CD8-positive, alpha-beta memory T cell (primary cell): ENCODE measurements around the gene MAP7. TPM values are rescaled to one million over a fixed set of nuclear protein-coding genes. Genes with fewer than 3 reads are reported as not detected.
"Not testable (repeated sequence)": the region's sequence is repeated elsewhere in the genome, so short reads cannot be mapped to it uniquely, and the experiment has no call there.

ENCODE experiments used
- CTCF ChIA-PET: fragments of 350-600 bp; sonication (Branson Sonifier 250); formaldehyde crosslinking; loops from one replicate; lab custom pipeline; 2021; ENCODE audit warnings: antibody characterized with exemption; lab: Charles Lee
- POLR2A ChIA-PET: fragments of 350-600 bp; sonication (Branson Sonifier 250); formaldehyde crosslinking; loops from one replicate; lab custom pipeline; 2021; ENCODE audit warnings: antibody characterized with exemption; lab: Charles Lee
- DNase-seq, 5 donors: peaks; one replicate each; pipeline versions ENCODE4 v3.0.0 to v3.0.0-alpha.2; 2020 to 2022; ENCODE audit warnings: mixed read lengths in 1 of 5
- H3K27ac ChIP-seq: one replicate; pipeline ENCODE4 v1.7.0; 2013; ENCODE audit warnings: low read depth, mild to moderate bottlenecking, low read length, moderate library complexity
- H3K27me3 ChIP-seq: 2 replicates; pipeline ENCODE4 v1.7.0; 2013; ENCODE audit warnings: low read length, mild to moderate bottlenecking; ENCODE audit not compliant: insufficient read depth, poor library complexity, severe bottlenecking
- H3K36me3 ChIP-seq: 2 replicates; pipeline ENCODE4 v1.7.0; 2013; ENCODE audit warnings: mild to moderate bottlenecking, low read length, moderate library complexity; ENCODE audit not compliant: insufficient read depth
- H3K4me1 ChIP-seq: 2 replicates; pipeline ENCODE4 v1.7.0; 2013; ENCODE audit warnings: mild to moderate bottlenecking, low read length, moderate library complexity; ENCODE audit not compliant: insufficient read depth
- H3K4me3 ChIP-seq: 2 replicates; pipeline ENCODE4 v1.7.0; 2013; ENCODE audit warnings: mild to moderate bottlenecking, low read length
- H3K9me3 ChIP-seq: 2 replicates; pipeline ENCODE4 v1.7.0; 2013; ENCODE audit warnings: mild to moderate bottlenecking, low read length
- H3K27ac Mint-ChIP-seq, 8 donors: one replicate each; pipeline ENCODE4 v1.8.0; 2020 to 2021; ENCODE audit warnings: mixed read lengths in 8 of 8, mild to moderate bottlenecking in 6 of 8, inconsistent platforms in 3 of 8, moderate library complexity in 3 of 8
- H3K27me3 Mint-ChIP-seq, 2 donors: one replicate each; pipeline ENCODE4 v1.8.0; 2020 to 2021; ENCODE audit warnings: mixed read lengths in 2 of 2, mild to moderate bottlenecking in 1 of 2, moderate library complexity in 1 of 2
- H3K36me3 Mint-ChIP-seq, 3 donors: one replicate each; pipeline ENCODE4 v1.8.0; 2020 to 2021; ENCODE audit warnings: mixed read lengths in 3 of 3, inconsistent platforms in 1 of 3, mild to moderate bottlenecking in 1 of 3
- H3K4me1 Mint-ChIP-seq, 3 donors: one replicate each; pipeline ENCODE4 v1.8.0; 2020 to 2021; ENCODE audit warnings: mixed read lengths in 3 of 3, inconsistent platforms in 1 of 3, mild to moderate bottlenecking in 1 of 3
- H3K4me3 Mint-ChIP-seq, 7 donors: one replicate each; pipeline ENCODE4 v1.8.0; 2020 to 2021; ENCODE audit warnings: mixed read lengths in 7 of 7, mild to moderate bottlenecking in 6 of 7, moderate library complexity in 4 of 7, inconsistent platforms in 2 of 7
- H3K9me3 Mint-ChIP-seq, 5 donors: one replicate each; pipeline ENCODE4 v1.8.0; 2020 to 2022; ENCODE audit warnings: mixed read lengths in 5 of 5, mild to moderate bottlenecking in 3 of 5, moderate library complexity in 2 of 5, inconsistent platforms in 1 of 5
- polyA plus RNA-seq: library from polyadenylated mRNA; unstranded; fragments of 300-500 nt; fragmentation: Illumina TruSeq; gene quantifications from one replicate; pipeline ENCODE4 v1.2.3, GENCODE V29; 2021
- total RNA-seq, 2 experiments: library from RNA; stranded (reverse); gene quantifications; one replicate each; pipeline ENCODE4 v1.2.3, GENCODE V29; 2021

Gene MAP7
- total and polyA plus RNA-seq, 3 experiments from 2014 or later = 0.50 to 0.52 (median 0.51) TPM

GRCh38 chr6:136437246-136437645 lies 113.0 kb downstream of the MAP7 start:
- ChIA-PET CTCF (no interaction called here), POLR2A (no interaction called here)
- H3K36me3 ChIP-seq = no peaks in the 10 kb centered on the region
- Mint-ChIP-seq H3K4me1 (no peaks in the 10 kb centered on the region), H3K27me3 (peaks cover 2 to 8% of the 10 kb centered on the region in 2 donors), H3K27ac (no peak overlapping the region), H3K36me3 (no peaks in the 10 kb centered on the region), H3K4me3 (no peak overlapping the region), H3K9me3 (no peaks in the 10 kb centered on the region)
- H3K9me3 ChIP-seq = no peaks in the 10 kb centered on the region
- DNase-seq = no peak
- H3K4me1 ChIP-seq = no peaks in the 10 kb centered on the region
- no peaks in the 10 kb centered on the region for H3K27me3 ChIP-seq
- H3K4me3 ChIP-seq = no peak overlapping the region
- H3K27ac ChIP-seq = no peak overlapping the region

DNA sequence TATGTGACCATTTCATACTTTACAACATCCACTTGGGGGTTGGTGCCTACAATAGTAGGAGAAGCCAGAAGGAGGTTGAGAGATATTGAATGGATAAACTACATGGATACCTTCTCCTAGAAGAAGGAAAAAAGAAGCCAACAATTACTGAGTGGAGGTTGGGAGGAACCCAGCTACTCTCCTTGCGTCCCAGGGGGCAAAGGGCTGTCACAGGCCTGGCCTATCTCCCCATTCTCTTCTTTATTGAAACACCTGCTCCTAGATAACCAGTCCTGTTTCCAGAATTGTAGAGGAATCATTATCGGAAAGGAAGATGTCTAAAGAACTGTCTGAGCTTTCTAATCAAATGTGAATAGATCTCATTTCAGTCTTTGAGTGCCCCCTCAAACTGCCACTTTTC lies 115.1 kb downstream of the MAP7 start:
- Mint-ChIP-seq H3K4me3 (no peak overlapping the region), H3K9me3 (no peaks in the 10 kb centered on the region), H3K36me3 (no peaks in the 10 kb centered on the region), H3K27ac (no peak overlapping the region), H3K4me1 (no peaks in the 10 kb centered on the region), H3K27me3 (peaks cover 4 to 13% of the 10 kb centered on the region in 2 donors)
- Histone ChIP-seq H3K27ac (no peak overlapping the region), H3K9me3 (no peaks in the 10 kb centered on the region), H3K4me1 (no peaks in the 10 kb centered on the region), H3K4me3 (no peak overlapping the region), H3K27me3 (no peaks in the 10 kb centered on the region), H3K36me3 (no peaks in the 10 kb centered on the region)
- CTCF ChIA-PET = no interaction called here
- POLR2A ChIA-PET = no interaction called here
- no peak for DNase-seq

GRCh38 chr6:136431306-136431705 lies 118.9 kb downstream of the MAP7 start:
- H3K27ac Mint-ChIP-seq, H3K36me3 Mint-ChIP-seq, DNase-seq, CTCF ChIA-PET, POLR2A ChIA-PET, H3K4me3 Mint-ChIP-seq, H3K4me1 ChIP-seq, H3K9me3 Mint-ChIP-seq, H3K4me1 Mint-ChIP-seq, H3K36me3 ChIP-seq, H3K4me3 ChIP-seq, H3K27me3 ChIP-seq, H3K9me3 ChIP-seq, H3K27ac ChIP-seq: not testable (repeated sequence)
- H3K27me3 Mint-ChIP-seq = peaks cover 4 to 14% of the 10 kb centered on the region in 2 donors

DNA sequence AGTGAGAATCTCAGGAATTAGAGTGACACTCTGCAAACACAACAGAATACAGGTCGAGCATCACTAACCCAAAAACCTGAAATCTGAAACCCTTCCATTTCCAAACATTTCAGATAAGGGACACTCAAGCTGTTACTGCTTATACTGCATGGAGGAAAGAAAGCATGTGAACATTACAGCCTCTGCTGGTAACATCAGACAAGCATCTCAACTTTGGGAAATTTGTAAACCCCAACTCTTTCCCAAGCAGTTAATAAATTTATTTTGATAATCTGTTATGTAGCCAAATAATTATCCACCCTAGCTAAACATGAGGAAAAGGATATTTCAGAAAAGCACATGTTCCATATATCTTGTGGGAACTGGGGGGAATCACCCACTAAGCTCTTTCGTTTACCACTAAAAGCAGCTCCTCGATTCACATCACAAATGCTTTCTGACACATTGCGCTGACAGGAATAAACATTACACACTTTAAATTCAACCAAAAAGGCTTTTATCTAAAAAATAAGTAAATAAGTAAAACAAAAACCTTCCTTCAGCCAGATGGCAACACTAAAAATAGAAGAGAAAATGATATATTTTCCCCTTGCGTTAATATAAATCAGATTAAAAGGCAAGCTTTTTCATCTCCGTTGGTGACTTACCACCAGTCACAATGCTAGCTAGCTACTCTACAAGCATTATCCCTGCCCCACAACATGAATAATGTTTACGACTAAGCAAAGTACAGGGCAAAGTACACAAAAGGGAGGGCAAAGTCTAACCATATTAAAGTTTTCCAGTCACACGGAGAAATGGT lies 120.8 kb downstream of the MAP7 start:
- H3K27me3 Mint-ChIP-seq = peaks cover 2 to 14% of the 10 kb centered on the region in 2 donors
- H3K27ac Mint-ChIP-seq = no peak overlapping the region
- H3K4me1 Mint-ChIP-seq = no peaks in the 10 kb centered on the region
- no peak overlapping the region for H3K4me3 Mint-ChIP-seq
- DNase-seq = no peak
- POLR2A ChIA-PET = no interaction called here
- Histone ChIP-seq H3K27me3 (no peaks in the 10 kb centered on the region), H3K4me3 (no peak overlapping the region), H3K36me3 (no peaks in the 10 kb centered on the region), H3K27ac (no peak overlapping the region), H3K4me1 (no peaks in the 10 kb centered on the region), H3K9me3 (no peaks in the 10 kb centered on the region)
- no peaks in the 10 kb centered on the region for H3K9me3 Mint-ChIP-seq
- no peaks in the 10 kb centered on the region for H3K36me3 Mint-ChIP-seq
- CTCF ChIA-PET = no interaction called here

DNA sequence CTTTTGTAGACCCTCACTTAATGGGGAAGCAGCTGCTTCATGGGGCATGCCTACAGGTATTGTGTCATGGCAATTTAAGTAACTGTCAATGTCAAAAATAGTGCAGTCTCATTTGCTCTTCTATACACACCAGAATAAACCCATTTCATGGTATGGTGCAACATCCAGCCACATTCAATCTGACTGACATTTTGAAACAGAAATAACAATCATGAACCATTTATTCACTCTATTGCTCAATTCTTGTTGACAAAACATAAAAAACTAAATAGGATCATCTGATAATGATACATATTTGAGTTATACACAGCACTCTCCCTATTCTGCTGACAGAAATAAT lies 122.9 kb downstream of the MAP7 start:
- no peaks in the 10 kb centered on the region for H3K4me1 ChIP-seq
- no peaks in the 10 kb centered on the region for H3K9me3 Mint-ChIP-seq
- no peak overlapping the region for H3K4me3 Mint-ChIP-seq
- DNase-seq = no peak
- no peaks in the 10 kb centered on the region for H3K4me1 Mint-ChIP-seq
- no peak overlapping the region for H3K27ac Mint-ChIP-seq
- peaks cover 0 to 1% (median 0%) of the 10 kb centered on the region in 3 donors for H3K36me3 Mint-ChIP-seq
- H3K9me3 ChIP-seq = no peaks in the 10 kb centered on the region
- H3K4me3 ChIP-seq = no peak overlapping the region
- H3K27me3 ChIP-seq = no peaks in the 10 kb centered on the region
- no peaks in the 10 kb centered on the region for H3K36me3 ChIP-seq
- H3K27me3 Mint-ChIP-seq = peaks cover 2 to 14% of the 10 kb centered on the region in 2 donors
- POLR2A ChIA-PET = no interaction called here
- CTCF ChIA-PET = no interaction called here
- no peak overlapping the region for H3K27ac ChIP-seq

DNA sequence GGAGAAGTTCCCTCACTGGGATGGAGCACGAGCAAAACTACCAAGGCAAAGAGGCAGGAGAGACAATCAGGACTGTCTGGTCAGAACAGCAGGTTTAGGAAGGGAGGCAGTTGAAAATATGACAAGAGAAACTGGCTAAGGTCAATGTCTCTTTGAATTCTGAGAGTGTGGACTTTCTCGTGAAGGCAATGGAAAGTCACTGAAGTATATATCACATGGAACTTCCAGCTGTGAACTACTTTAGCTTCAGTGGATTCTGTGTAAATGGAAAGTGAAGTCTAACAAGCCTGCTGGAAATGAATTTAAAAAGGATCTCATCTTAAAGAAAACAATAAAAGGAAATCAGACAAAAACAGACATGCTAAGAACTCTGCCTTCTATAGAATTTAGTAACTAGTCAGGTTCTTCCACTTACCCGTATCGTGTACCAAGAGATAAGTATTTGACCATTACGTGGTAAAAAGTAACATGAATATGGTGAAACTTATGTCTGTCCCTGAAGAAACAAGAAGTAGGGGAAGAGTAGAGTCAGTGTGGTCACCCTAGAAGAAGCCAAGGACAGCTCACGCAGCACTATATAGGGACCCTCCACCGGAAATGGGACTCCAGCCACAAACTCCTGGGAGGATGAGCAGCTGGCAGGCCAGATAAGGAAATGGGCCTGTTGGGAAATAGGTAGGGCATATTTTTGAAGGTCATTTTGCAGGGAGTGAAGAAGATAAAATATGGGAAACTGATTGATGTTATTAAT lies 123.4 kb downstream of the MAP7 start:
- no peak overlapping the region for H3K4me3 Mint-ChIP-seq
- Histone ChIP-seq H3K27me3 (no peaks in the 10 kb centered on the region), H3K36me3 (no peaks in the 10 kb centered on the region), H3K4me3 (no peak overlapping the region), H3K4me1 (no peaks in the 10 kb centered on the region), H3K27ac (no peak overlapping the region), H3K9me3 (no peaks in the 10 kb centered on the region)
- peaks cover 0 to 1% (median 0%) of the 10 kb centered on the region in 3 donors for H3K36me3 Mint-ChIP-seq
- no peak for DNase-seq
- H3K27ac Mint-ChIP-seq = no peak overlapping the region
- CTCF ChIA-PET = no interaction called here
- H3K27me3 Mint-ChIP-seq = peaks cover 2 to 14% of the 10 kb centered on the region in 2 donors
- POLR2A ChIA-PET = no interaction called here
- H3K9me3 Mint-ChIP-seq = no peaks in the 10 kb centered on the region
- H3K4me1 Mint-ChIP-seq = no peaks in the 10 kb centered on the region

DNA sequence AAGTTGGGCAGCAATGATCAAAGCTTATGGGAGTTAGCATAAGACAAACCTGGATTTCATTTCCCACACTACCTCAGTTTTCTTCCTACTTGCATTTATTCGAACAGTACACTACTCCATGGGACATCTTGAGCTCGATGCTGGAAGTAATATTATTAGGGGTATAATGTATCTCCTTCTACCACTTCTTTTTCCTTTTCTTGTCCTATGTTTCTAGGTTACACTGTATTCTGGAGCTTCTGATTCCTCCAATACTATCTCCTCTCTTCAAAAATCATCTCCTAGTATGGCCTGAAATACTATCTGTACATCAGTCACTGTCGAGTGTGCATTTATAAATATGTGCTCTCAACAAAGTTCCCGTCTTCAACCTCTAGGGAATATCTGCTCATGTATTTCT lies 124.4 kb downstream of the MAP7 start:
- Histone ChIP-seq H3K36me3 (no peaks in the 10 kb centered on the region), H3K4me3 (no peak overlapping the region), H3K27ac (no peak overlapping the region), H3K4me1 (no peaks in the 10 kb centered on the region), H3K27me3 (no peaks in the 10 kb centered on the region), H3K9me3 (no peaks in the 10 kb centered on the region)
- Mint-ChIP-seq H3K27ac (no peak overlapping the region), H3K4me1 (no peaks in the 10 kb centered on the region), H3K4me3 (no peak overlapping the region), H3K9me3 (no peaks in the 10 kb centered on the region), H3K36me3 (peaks cover 0 to 1% (median 0%) of the 10 kb centered on the region in 3 donors), H3K27me3 (peaks cover 2 to 10% of the 10 kb centered on the region in 2 donors)
- DNase-seq = no peak
- ChIA-PET POLR2A (no interaction called here), CTCF (no interaction called here)

DNA sequence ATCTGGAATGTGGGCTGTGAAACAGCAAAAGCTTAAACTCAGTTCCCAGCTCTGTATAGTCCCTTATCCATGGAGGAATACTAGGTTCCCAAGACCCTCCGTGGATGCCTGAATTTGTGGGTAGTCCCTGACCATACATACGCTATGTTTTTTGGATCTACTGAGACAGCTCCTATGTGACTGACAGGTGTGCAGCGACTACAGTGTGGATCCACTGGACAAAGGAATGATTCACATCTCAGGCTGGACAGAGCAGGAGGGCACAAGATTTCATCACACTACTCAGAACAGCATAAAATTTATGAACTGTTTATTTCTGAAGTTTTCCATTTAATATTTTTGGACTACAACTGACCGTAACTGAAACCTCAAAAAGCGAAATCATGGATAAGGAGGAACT lies 125.3 kb downstream of the MAP7 start:
- Histone ChIP-seq H3K27ac (no peak overlapping the region), H3K36me3 (no peaks in the 10 kb centered on the region), H3K27me3 (no peaks in the 10 kb centered on the region), H3K9me3 (no peaks in the 10 kb centered on the region), H3K4me3 (no peak overlapping the region), H3K4me1 (no peaks in the 10 kb centered on the region)
- Mint-ChIP-seq H3K36me3 (peaks cover 0 to 1% (median 0%) of the 10 kb centered on the region in 3 donors), H3K27me3 (peaks cover 0 to 8% of the 10 kb centered on the region in 2 donors), H3K9me3 (no peaks in the 10 kb centered on the region), H3K4me3 (no peak overlapping the region), H3K27ac (no peak overlapping the region), H3K4me1 (no peaks in the 10 kb centered on the region)
- no peak for DNase-seq
- CTCF ChIA-PET = no interaction called here
- POLR2A ChIA-PET = no interaction called here
